Stimulated activated CD4-positive, alpha-beta T cell treated with anti-CD3 and anti-CD28 coated beads, Interleukin-2, amount 100 ng/mL, for 48 hours (primary cell): ENCODE measurements around the gene PTPN7.
"Not testable (repeated sequence)": the region's sequence is repeated elsewhere in the genome, so short reads cannot be mapped to it uniquely, and the experiment has no call there.

Experiments
- DNase-seq, 2 donors: peaks; one replicate each; pipeline ENCODE4 v3.0.0-alpha.2; 2020

Gene PTPN7

DNA sequence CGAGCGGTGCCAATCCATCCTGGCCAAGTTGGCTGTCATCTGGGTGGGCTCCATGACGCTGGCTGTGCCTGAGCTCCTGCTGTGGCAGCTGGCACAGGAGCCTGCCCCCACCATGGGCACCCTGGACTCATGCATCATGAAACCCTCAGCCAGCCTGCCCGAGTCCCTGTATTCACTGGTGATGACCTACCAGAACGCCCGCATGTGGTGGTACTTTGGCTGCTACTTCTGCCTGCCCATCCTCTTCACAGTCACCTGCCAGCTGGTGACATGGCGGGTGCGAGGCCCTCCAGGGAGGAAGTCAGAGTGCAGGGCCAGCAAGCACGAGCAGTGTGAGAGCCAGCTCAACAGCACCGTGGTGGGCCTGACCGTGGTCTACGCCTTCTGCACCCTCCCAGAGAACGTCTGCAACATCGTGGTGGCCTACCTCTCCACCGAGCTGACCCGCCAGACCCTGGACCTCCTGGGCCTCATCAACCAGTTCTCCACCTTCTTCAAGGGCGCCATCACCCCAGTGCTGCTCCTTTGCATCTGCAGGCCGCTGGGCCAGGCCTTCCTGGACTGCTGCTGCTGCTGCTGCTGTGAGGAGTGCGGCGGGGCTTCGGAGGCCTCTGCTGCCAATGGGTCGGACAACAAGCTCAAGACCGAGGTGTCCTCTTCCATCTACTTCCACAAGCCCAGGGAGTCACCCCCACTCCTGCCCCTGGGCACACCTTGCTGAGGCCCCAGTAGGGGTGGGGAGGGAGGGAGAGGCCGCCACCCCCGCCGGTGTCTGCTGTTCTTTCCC lies 32.4 kb downstream of the PTPN7 start:
- no peak for DNase-seq

DNA sequence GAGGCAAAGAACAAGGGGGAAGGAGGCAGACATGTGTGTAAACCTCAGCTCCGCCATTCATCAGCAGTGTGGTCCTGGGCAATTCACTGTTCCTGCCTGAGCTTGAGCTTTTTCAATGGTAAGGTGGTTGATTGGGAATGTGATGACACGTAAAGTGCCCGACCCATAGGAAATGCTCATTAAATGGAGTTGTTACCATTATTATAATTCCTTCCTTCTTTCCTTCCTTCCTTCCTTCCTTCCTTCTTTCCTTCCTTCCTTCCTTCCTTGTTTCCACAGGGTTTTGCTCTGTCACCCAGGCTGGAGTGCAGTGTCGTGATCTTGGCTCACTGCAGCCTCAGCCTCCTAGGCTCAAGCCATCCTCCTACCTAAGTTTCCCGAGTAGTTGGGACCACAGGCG lies 33.3 kb downstream of the PTPN7 start:
- no peak for DNase-seq

DNA sequence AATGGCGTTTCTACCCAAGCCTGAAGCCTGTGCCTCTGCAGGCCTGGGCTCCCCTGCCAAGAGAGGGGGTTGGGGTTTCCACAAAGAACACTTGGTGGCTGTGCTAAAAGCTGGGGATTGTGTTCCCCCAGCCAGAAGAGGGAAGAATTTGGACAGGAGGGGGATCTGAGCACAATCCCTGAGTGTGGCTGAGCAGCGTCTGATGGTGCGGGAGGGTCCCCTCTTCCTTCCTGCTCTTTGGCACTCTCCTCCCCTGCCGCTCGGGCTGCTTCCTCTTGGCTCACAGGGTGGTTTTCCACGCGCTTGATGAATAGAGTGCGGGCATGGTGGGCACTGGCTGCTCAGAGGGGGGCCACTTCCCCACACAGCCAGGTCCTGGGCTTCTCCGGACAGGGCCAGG lies 34.0 kb downstream of the PTPN7 start:
- DNase-seq = no peak

DNA sequence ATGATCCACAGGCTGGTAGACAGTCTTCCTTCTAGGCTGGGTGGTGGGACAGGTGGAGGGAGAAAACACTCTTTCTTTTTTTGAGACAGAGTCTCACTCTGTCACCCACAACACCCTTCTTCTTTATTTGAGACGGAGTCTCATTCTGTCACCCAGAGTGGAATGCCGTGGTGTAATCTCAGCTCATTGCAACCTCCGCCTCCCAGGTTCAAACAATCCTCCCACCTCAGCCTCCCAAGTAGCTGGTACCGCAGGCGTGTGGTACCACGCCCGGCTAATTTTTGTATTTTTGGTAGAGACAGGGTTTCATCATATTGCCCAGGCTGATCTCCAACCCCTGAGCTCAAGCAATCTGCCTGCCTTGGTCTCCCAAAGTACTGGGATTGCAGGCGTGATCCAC lies 34.8 kb downstream of the PTPN7 start:
- DNase-seq = no peak

DNA sequence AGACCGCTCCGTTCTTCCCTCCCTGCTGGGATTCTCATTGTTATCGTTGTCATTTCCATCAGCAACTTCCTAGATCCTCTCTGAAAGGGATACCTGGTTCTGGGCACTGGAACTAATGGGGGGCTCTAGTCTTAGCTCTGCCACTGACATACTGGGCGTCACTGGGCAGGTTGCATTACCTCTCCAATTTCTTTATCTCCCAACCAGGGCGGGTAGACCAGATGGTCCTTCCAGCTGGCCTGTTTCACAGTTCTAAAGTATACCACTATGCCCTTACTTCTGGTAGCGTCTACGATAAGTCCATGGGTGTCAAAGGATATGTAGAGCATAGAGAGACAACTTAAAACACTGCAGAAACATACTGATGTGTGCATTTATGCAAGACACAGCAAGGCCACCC lies 36.3 kb downstream of the PTPN7 start:
- DNase-seq = no peak

DNA sequence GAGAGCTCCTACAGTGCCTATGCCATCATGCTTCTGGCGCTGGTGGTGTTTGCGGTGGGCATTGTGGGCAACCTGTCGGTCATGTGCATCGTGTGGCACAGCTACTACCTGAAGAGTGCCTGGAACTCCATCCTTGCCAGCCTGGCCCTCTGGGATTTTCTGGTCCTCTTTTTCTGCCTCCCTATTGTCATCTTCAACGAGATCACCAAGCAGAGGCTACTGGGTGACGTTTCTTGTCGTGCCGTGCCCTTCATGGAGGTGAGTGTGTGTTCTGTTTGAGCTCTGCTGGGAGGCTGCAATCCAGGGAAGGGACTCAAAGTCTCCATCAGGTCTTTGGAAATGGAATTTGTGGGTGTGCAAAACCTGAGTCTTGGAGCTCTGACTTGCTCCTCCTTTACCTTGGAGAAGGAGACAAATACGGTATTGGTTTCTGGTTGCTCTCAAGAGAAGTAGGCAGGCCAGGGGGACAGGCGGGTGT lies 37.0 kb downstream of the PTPN7 start:
- no peak for DNase-seq

DNA sequence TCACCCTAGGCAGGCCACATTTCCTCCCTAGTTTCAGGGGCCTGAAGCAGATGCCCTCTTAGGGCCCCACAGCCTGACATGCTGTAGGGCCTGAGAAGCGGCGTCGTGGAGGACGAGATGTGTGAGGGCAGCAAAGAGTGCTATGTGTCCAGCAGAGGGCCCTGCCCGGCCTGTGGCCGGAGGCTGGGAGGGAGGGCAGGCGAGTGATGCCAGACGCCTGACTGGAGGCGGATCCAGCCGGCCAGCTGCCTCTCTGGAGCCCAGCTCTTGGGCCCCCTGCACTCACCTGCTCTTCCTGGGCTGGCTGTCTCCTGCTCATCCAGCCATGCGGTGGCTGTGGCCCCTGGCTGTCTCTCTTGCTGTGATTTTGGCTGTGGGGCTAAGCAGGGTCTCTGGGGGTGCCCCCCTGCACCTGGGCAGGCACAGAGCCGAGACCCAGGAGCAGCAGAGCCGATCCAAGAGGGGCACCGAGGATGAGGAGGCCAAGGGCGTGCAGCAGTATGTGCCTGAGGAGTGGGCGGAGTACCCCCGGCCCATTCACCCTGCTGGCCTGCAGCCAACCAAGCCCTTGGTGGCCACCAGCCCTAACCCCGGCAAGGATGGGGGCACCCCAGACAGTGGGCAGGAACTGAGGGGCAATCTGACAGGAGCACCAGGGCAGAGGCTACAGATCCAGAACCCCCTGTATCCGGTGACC lies 37.6 kb downstream of the PTPN7 start, which contains the start of gene GPR37L1:
Gene GPR37L1, plus strand, starts transcription at position 279 of the 697 bp plus-strand sequence. Its CDS starts 47 bp downstream, at position 326.
- DNase-seq = no peak

DNA sequence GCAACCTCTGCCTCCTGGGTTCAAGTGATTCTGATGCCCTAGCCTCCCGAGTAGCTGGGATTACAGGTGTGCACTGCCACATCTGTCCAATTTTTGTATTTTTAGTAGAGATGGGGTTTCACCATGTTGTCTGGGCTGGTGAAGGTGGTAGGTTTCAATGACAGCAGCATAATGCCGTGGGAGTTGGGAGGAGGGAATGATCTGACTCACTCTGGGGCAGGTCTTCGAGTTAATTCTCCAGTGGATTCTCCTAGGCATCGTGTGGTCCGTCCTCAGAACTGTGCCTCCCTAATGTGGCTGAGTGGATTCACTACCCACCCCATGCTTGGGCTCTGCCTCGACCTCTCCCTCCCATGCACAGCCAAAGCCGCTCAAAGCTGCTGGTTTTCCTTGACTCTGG lies 39.4 kb downstream of the PTPN7 start:
- DNase-seq = no peak

DNA sequence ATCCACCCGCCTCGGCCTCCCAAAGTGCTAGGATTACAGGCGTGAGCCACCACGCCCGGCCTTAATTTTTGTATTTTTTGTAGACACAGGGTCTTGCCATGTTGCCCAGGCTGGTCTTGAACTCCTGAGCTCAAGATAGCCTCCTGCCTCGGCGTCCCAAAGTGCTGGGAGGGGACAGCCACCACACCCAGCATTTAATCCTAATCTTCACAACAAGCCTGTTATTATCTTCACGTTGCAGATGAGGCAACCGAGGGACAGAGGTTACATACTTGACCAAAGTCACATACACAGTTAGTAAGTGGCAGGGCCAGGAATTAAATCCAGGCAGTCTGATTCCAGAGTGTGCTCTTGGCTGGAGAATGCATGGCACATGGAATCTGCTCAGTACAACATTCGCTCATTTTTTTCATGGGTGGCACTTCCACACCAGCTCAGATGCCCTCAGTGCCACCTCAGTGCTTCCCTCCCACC lies 42.5 kb downstream of the PTPN7 start:
- DNase-seq = no peak

DNA sequence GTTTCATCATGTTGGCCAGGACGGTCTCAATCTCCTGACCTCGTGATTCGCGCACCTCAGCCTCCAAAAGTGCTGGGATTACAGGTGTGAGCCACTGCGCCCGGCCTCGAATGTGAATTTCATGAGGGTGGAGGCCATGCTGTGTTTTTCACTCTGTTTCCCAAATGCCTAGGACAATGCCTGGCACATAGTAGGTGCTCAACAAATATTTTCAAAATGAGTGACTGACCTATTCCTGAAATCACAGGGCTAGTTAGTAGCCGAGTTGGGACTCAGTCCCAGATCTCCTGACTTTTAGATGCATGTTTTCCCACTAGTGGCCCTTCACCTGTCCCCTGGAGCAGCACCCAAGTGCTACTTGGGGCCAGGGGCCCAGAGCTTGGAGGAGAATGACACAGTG lies 44.1 kb downstream of the PTPN7 start:
- no peak for DNase-seq

DNA sequence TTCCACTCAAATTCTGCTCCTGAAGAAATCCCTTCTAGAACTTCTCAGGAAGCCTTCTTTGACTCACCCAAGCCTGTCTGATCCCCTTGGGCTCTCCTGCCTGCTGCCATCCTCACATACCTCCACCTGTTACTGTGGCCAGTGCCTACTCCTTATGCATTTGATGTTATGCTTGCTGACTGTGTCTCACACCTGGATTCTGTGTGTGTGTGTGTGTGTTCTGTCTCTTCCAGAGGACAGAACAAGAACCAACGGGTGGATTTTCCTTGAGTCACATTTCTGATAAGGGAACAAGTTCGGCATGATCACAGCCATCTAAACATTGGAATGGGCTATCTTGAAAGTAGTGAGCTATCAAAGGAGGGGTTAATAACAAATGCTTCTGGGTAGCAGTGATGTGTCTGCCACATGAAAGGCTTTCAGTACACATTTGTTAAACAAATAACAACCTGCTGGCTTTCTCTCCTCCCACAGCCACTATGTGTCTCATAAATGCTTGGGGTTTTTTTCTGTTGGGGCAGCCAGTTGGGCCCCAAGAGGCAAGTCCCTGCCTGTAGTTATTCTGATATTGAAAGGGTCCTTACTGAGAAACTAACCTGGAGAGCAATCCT lies 46.6 kb downstream of the PTPN7 start:
- DNase-seq = no peak

DNA sequence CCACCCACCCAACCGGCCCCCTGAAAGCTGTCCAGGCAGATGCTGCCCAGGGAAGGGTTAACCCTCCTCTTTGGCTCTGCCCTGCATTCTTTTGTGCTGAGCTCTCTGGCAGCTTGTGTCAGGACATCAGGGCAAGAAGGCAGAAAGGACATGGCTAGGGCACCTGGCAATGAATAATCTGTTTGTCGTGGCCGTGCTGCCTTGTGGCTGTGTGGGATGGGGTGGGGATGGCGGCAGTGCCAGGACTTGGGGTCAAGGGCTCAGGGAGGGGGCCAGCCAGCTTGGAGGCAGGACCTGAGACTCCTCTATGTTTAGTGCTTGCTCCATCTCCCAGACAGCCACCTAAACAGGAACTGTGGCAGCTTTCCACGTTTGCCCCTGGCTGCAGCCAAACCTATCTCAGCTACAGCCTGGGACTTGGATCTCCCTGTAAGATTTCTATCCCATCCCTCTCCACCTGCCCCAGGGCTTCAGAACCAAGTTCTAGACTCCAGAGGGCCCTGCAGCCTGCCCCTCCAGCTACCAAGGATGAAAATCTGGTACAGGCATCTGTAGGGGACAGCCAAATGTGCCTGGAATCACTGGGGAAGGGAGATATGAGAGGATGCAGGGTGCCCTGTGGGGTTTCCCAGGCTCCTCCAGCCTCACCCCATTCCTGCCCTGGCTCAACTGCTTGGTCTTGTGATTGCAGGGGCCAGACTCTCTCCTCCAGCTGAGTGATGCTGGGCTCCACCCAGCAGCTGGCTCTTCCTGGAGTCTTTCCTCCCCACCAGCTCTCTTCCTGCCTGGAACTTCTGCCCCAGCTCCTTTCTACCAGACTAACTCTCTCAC lies 47.3 kb downstream of the PTPN7 start:
- DNase-seq = no peak

DNA sequence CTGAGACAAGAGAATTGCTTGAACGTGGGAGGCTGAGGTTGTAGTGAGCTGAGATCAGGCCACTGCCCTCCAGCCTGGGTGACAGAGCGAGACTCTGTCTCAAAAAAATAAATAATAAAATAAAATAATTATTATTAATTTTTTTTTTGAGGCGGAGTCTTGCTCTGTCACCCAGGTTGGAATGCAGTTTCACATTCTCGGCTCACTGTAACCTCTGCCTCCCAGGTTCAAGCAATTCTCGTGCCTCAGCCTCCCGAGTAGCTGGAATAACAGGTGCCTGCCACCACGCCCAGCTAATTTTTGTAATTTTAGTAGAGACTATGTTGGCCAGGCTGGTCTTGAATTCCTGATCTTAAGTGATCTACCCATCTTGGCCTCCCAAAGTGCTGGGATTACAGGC lies 48.8 kb downstream of the PTPN7 start:
- not testable (repeated sequence) for DNase-seq

DNA sequence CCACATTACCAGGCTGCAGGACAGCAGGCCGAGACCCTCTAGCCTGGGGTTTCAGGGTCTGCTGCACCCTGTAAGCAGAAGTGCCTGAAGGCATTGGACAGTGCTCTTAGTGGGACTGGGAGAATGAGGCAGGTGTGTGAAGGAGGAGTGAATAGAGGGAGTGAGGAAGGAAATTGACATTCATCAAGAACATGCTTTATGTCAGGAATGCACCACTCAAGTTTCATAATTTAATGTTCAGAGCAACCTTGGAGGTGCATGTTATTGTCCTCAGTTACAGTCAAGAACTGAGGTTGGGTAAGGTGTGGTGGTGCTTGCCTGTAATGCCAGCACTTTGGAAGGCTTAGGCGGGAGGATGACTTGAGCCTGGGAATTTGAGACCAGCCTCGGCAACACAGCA lies 49.4 kb downstream of the PTPN7 start:
- DNase-seq = no peak

DNA sequence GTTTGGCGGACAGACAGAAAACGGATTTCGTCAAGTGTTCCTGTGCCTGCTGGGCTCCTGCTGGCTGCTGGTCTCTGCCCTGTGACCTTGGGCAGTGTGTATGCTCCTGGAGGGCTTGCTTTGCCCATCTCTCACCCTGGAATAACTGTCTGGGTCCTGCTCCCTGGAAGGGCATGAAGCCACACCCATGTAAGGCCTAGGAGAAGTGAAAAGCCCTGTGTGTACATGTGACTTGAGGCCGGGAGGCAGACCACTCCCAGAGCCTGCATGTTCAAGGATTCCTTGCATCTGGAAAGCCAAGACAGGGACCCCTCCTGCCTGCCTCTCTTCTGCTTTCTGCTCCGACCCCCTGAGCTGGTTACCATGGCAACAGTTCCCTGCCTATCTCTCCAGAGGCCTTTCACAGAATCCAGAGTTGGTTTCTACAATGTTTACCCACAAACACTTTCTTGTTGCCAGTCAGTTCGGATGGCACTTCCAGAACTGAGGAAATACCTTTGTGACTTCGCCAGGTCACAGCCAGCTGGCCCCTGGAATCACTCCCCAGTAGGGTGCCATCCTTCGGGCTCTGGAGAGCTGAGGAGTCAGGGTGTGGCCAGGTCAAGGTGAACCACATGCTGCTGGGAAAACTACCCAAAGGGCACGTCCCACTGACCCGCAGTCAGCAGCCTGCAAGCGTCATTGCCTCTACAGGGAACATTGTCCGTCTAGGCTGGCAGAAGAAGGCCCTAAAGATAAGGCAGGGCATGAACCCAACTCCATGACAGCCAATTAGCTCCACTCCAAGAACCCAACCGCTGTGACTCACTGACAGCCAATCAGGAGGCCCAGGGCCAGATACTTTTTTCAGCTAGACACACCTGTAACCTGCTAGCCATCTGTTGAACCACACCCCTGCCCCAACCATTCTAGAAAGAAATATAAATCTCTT lies 52.3 kb downstream of the PTPN7 start:
- DNase-seq = no peak

DNA sequence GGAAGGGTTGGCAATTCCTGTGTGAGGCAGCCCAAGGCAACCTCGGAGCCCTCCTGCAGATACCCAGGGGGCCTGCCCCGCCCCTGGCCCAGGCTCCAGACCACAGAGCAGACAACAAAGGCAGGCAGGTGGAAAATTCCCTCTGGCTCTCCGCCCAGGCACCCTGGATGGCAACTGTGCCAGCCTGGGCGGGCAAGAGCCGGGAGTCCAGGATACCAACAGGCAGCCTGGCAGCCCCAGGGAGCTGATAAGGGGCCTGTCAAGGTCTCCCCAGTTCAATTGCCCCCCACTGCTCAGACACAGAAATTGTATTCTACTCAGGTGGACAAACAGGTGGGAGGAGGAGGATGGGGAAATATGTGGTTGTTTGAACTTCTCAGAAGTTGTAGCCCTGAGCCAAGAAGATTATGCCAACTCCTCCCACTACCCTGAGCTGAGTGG lies 53.1 kb downstream of the PTPN7 start:
- DNase-seq = no peak

DNA sequence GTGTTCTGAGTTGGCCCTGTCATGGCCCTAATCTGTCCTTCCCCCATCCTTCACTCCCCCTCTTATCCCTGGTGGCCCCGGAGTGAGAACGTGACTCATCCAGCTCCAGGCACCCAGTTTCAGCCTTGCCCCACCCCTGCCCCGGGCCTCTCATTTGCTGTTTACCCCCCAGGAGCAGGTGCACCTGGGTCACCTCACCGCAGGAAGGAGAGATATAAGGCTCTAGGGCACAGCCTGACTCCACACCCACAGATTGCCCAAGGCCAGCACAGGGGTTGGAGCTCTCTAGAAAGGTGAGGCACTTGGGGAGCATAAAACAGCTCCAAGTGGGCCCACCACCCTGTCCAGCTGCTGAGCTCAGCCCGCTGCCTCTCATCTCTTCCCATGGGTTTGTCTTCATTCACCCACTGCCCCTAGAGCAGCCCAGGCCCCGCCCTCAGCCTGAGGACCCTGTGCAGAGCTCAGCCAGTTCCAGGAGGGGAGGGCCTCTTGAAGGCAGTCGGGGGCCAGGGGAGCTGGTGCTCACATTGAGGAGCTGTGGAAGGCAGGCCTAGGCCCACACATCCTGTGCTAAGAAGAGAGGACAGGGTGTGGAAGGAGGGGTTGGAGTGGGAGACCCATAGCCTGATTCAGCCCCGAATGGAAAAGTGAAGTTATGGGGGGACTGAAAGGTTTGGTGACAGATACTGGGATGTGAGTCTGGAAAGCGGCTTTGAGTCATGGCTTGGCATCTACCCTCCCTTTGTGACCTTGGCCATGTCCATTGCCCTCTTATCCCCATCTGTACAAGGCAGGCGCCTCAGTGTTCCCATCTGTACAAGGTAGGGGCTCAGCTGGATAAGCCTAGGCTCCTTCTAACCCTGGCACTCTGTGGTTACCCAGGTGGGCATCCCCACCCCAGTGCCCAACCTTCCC lies 53.8 kb downstream of the PTPN7 start:
- DNase-seq = no peak

DNA sequence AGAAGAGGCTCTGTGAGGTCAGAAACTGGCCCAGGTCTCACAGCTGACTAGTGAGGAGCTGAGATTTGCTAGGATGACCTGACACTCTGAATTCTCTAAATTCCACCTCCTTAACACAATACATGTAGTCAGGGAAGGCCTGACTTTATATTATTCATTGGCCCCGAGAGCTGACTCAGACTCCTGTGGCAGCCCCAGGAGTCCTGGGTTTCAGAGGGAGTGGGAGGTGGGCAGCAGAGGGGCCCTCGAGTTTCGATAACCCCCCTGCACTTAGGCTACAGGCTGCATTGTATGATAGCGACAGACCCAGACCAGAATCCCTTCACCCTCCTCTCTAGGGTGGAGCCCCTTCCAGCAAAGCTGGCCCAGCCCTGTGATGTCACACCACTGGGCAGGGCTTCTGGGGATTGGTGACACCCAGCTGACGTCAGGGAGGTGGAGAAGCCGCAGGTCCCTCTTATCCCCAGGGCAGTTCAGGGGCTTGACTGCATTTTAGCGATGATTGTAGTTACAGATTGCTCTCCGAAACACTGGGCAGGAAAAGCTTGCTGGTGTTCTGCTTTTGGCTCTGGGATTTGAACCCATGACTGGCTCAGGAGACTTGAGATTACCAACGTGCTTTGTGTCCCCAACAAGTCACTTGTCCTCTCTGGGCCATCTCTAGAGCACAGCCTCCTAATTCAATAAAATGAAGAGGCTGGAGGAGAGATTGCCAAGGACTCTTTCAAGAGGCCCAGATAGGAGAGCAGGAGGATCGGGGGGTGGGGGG lies 54.6 kb downstream of the PTPN7 start:
- DNase-seq = no peak

DNA sequence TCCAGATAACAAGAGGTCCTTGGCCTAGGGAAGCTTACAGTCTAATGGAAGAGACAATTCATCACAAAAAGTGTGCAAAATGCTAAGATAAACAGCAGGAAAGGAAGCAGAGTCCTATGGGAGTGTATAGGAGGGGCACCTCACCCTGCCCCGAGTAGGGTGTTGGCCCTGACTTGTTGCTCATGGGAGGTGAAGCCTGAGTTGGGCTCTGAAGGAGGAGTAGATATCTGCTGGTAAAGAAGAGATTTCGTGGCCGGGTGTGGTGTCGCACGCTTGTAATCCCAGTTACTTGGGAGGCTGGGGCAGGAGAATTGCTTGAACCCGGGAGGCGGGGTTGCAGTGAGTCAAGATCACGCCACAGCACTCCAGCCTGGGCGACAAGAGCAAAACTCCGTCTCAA lies 56.3 kb downstream of the PTPN7 start:
- no peak for DNase-seq

DNA sequence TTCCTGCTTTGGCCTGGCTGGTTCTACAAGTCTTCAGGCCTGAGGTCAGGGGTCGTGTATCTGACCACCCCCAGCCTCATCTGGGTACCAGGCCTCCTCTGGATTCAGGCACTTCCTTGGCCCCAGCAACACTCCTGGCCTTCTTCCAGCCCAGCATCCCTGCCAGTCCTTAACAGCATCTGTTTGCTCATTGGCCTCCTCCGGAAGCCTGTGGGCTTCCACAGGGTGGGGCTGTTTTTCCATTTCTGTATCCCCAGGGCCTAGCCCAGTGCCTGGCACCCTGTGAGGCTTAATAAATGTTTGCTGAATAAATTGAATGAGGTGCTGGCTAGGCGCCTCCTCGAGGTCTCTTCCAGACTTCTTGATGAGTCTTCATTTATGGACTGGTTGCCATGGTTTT lies 59.2 kb downstream of the PTPN7 start:
- no peak for DNase-seq
